SU-DHL-6 (cell line): Measurements from ENCODE around the gene MATK.

Source experiments
- H2AFZ ChIP-seq: fragments of 200-600 bp; sonication (generic); 2 replicates; pipeline ENCODE4 v1.6.1; 2014; ENCODE audit warnings: low read depth, mild to moderate bottlenecking, moderate library complexity, mixed read lengths, antibody characterized with exemption, low read length; ENCODE audit not compliant: severe bottlenecking
- H3F3A ChIP-seq: fragments of 200-600 bp; shearing (Covaris generic); 2 replicates; pipeline ENCODE4 v1.6.0; 2016; ENCODE audit warnings: antibody characterized with exemption, mild to moderate bottlenecking; ENCODE audit not compliant: insufficient read depth
- H3K27ac ChIP-seq: fragments of 200-600 bp; sonication (generic); 2 replicates; pipeline ENCODE4 v1.5.1; 2016; ENCODE audit warnings: low read depth, mild to moderate bottlenecking, low read length, moderate library complexity, mixed read lengths
- H3K27me3 ChIP-seq: fragments of 200-600 bp; sonication (generic), shearing (Covaris generic); 2 replicates; pipeline ENCODE4 v1.6.0; 2014; ENCODE audit warnings: mild to moderate bottlenecking, low read length
- H3K36me3 ChIP-seq: fragments of 200-600 bp; sonication (generic); 2 replicates; pipeline ENCODE4 v1.6.1; 2014; ENCODE audit warnings: mild to moderate bottlenecking, low read length, mixed read lengths
- H3K4me2 ChIP-seq: fragments of 300-600, 200-600 bp; shearing (Covaris generic), sonication (generic); 2 replicates; pipeline ENCODE4 v1.6.0; 2014; ENCODE audit warnings: low read length, low read depth, mild to moderate bottlenecking; ENCODE audit not compliant: poor library complexity, severe bottlenecking
- H3K4me3 ChIP-seq: fragments of 200-600 bp; sonication (generic); 2 replicates; pipeline ENCODE4 v1.5.1; 2014; ENCODE audit warnings: antibody characterized with exemption, low read length, mild to moderate bottlenecking, mixed read lengths; ENCODE audit not compliant: insufficient read depth, poor library complexity, severe bottlenecking
- H3K79me2 ChIP-seq: fragments of 200-600 bp; sonication (generic); 2 replicates; pipeline ENCODE4 v1.6.1; 2014; ENCODE audit warnings: mild to moderate bottlenecking, low read length, moderate library complexity; ENCODE audit not compliant: insufficient read depth
- H3K9ac ChIP-seq: fragments of 200-600 bp; sonication (generic); 2 replicates; pipeline ENCODE4 v1.7.0; 2014; ENCODE audit warnings: mild to moderate bottlenecking, low read length
- H3K9me2 ChIP-seq: fragments of 200-600 bp; sonication (generic); replicated peaks from 2 replicates; pipeline ENCODE4 v1.6.1; 2014; ENCODE audit warnings: low read length; ENCODE audit not compliant: insufficient read depth
- H3K9me3 ChIP-seq: fragments of 200-600 bp; sonication (generic); 2 replicates; pipeline ENCODE4 v1.6.1; 2014; ENCODE audit warnings: low read length, mixed read lengths; ENCODE audit not compliant: insufficient read depth
- H4K20me1 ChIP-seq: fragments of 200-600 bp; sonication (generic); 2 replicates; pipeline ENCODE4 v1.6.1; 2014; ENCODE audit warnings: low read depth, mild to moderate bottlenecking, antibody characterized with exemption, low read length, moderate library complexity, mixed read lengths
- EZH2phosphoT487 ChIP-seq: fragments of 200-600 bp; sonication (generic), shearing (Covaris generic); conservative IDR thresholded peaks from 2 replicates; pipeline ENCODE4 v1.6.1; 2018; ENCODE audit warnings: mild to moderate bottlenecking, antibody characterized with exemption, low read length, moderate library complexity, mixed read lengths
- TF ChIP-seq, protein P1 (sequence below): fragments of 200-600 bp; sonication (generic); IDR thresholded peaks from one replicate; pipeline ENCODE4 v1.5.1; 2017; ENCODE audit warnings: antibody characterized with exemption, mild to moderate bottlenecking, low read length, moderate library complexity; ENCODE audit not compliant: insufficient read depth, poor library complexity, severe bottlenecking

Gene MATK

GRCh38 chr19:3748965-3749364, 37.2 kb downstream of the MATK start:
- Histone ChIP-seq H3K79me2 (no peaks in the 10 kb centered on the region), H3K9me2 (no peaks in the 10 kb centered on the region), H3K36me3 (no peaks in the 10 kb centered on the region), H3K27ac (no peak overlapping the region), H4K20me1 (no peaks in the 10 kb centered on the region), H3K4me2 (no peak overlapping the region), H3K9ac (no peak overlapping the region), H3K4me3 (no peak overlapping the region), H3F3A (no peaks in the 10 kb centered on the region), H3K9me3 (no peaks in the 10 kb centered on the region), H2AFZ (no peak overlapping the region), H3K27me3 (no peaks in the 10 kb centered on the region)
- no peak for TF ChIP-seq EZH2phosphoT487
- TF ChIP-seq, protein P1, sequence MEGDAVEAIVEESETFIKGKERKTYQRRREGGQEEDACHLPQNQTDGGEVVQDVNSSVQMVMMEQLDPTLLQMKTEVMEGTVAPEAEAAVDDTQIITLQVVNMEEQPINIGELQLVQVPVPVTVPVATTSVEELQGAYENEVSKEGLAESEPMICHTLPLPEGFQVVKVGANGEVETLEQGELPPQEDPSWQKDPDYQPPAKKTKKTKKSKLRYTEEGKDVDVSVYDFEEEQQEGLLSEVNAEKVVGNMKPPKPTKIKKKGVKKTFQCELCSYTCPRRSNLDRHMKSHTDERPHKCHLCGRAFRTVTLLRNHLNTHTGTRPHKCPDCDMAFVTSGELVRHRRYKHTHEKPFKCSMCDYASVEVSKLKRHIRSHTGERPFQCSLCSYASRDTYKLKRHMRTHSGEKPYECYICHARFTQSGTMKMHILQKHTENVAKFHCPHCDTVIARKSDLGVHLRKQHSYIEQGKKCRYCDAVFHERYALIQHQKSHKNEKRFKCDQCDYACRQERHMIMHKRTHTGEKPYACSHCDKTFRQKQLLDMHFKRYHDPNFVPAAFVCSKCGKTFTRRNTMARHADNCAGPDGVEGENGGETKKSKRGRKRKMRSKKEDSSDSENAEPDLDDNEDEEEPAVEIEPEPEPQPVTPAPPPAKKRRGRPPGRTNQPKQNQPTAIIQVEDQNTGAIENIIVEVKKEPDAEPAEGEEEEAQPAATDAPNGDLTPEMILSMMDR, result no peak

DNA sequence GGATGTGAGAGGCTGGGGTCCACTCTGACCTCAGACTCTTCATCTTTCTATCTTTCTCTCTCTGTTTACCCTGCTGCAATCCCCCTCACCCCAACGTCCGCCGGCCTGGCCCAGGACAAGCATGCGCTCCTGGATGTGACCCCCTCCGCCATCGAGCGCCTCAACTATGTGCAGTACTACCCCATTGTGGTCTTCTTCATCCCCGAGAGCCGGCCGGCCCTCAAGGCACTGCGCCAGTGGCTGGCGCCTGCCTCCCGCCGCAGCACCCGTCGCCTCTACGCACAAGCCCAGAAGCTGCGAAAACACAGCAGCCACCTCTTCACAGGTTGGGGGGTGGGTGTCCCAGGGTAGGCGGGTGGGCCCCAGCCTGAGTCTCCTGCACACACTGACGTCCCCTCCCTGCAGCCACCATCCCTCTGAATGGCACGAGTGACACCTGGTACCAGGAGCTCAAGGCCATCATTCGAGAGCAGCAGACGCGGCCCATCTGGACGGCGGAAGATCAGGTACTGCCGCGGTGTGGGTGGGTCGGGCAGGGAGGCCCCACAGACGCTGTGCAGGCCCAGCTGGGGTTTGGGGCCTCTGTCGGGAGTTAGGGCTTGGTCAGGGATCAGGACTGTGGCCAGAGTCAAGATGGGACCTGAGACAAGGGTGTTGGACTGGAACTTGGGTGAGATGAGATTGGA, 39.7 kb downstream of the MATK start:
- Histone ChIP-seq H3F3A (no peaks in the 10 kb centered on the region), H3K9me3 (no peaks in the 10 kb centered on the region), H3K27ac (no peak overlapping the region), H4K20me1 (no peaks in the 10 kb centered on the region), H3K4me3 (no peak overlapping the region), H2AFZ (no peak overlapping the region), H3K27me3 (no peaks in the 10 kb centered on the region), H3K9me2 (no peaks in the 10 kb centered on the region), H3K79me2 (no peaks in the 10 kb centered on the region), H3K36me3 (no peaks in the 10 kb centered on the region), H3K4me2 (no peak overlapping the region), H3K9ac (no peak overlapping the region)
- no peak for TF ChIP-seq EZH2phosphoT487
- TF ChIP-seq, protein P1, result no peak

- no peaks in the 10 kb centered on the region for H3K79me2 ChIP-seq
- no peak overlapping the region for H3K4me3 ChIP-seq
- no peak overlapping the region for H3K27ac ChIP-seq
- no peaks in the 10 kb centered on the region for H4K20me1 ChIP-seq
- TF ChIP-seq EZH2phosphoT487, result no peak
- TF ChIP-seq, protein P1, result no peak
- no peaks in the 10 kb centered on the region for H3K27me3 ChIP-seq
- H3K9ac ChIP-seq, result no peak overlapping the region
- no peak overlapping the region for H2AFZ ChIP-seq
- no peaks in the 10 kb centered on the region for H3F3A ChIP-seq
- H3K4me2 ChIP-seq, result no peak overlapping the region
- no peaks in the 10 kb centered on the region for H3K36me3 ChIP-seq
- no peaks in the 10 kb centered on the region for H3K9me3 ChIP-seq
- no peaks in the 10 kb centered on the region for H3K9me2 ChIP-seq
Observed at GRCh38 chr19:3745363-3746045, 40.7 kb downstream of the MATK start.
